HEK293 (cell line): ENCODE measurements around the gene PPIA.

Experiments used
- KLF9 ChIP-seq: fragments of 450-650 bp; formaldehyde crosslinking; IDR thresholded peaks from 2 replicates; pipeline ENCODE4 v1.5.1; 2016; ENCODE audit warnings: missing biosample characterization, missing genetic modification characterization, low read depth
- SALL2 ChIP-seq: fragments of 450-650 bp; formaldehyde crosslinking; IDR thresholded peaks from 2 replicates; pipeline ENCODE4 v1.5.0; 2017; ENCODE audit warnings: missing biosample characterization, mild to moderate bottlenecking, missing genetic modification characterization, borderline replicate concordance
- ZNF121 ChIP-seq: fragments of 450-650 bp; formaldehyde crosslinking; IDR thresholded peaks from 2 replicates; pipeline ENCODE4 v1.5.1; 2016; ENCODE audit warnings: missing biosample characterization, missing genetic modification characterization
- ZNF146 ChIP-seq: fragments of 450-650 bp; formaldehyde crosslinking; IDR thresholded peaks from 2 replicates; pipeline ENCODE4 v1.5.1; 2016; ENCODE audit warnings: missing biosample characterization, missing genetic modification characterization
- ZNF169 ChIP-seq: fragments of 450-650 bp; formaldehyde crosslinking; IDR thresholded peaks from 2 replicates; pipeline ENCODE4 v1.5.1; 2016; ENCODE audit warnings: missing biosample characterization, missing genetic modification characterization
- ZNF175 ChIP-seq: fragments of 450-650 bp; formaldehyde crosslinking; IDR thresholded peaks from 2 replicates; pipeline ENCODE4 v1.5.1; 2016; ENCODE audit warnings: missing biosample characterization, missing genetic modification characterization
- ZNF280C ChIP-seq: fragments of 450-650 bp; formaldehyde crosslinking; IDR thresholded peaks from 2 replicates; pipeline ENCODE4 v1.5.1; 2016; ENCODE audit warnings: missing biosample characterization, missing genetic modification characterization
- ZNF292 ChIP-seq: fragments of 450-650 bp; formaldehyde crosslinking; IDR thresholded peaks from 2 replicates; pipeline ENCODE4 v1.5.1; 2016; ENCODE audit warnings: low read depth, missing biosample characterization, missing genetic modification characterization, borderline replicate concordance
- ZNF302 ChIP-seq: fragments of 450-650 bp; formaldehyde crosslinking; IDR thresholded peaks from 2 replicates; pipeline ENCODE4 v1.5.1; 2016; ENCODE audit warnings: missing biosample characterization, missing genetic modification characterization, low read depth
- ZNF335 ChIP-seq: fragments of 450-650 bp; formaldehyde crosslinking; conservative IDR thresholded peaks from 2 replicates; pipeline ENCODE4 v1.5.1; 2016; ENCODE audit warnings: missing biosample characterization, missing genetic modification characterization
- ZNF37A ChIP-seq: fragments of 450-650 bp; IDR thresholded peaks from 2 replicates; pipeline ENCODE4 v1.5.1; 2018; ENCODE audit warnings: missing biosample characterization, missing genetic modification characterization
- ZNF404 ChIP-seq: fragments of 450-650 bp; formaldehyde crosslinking; IDR thresholded peaks from 2 replicates; pipeline ENCODE4 v1.5.1; 2017; ENCODE audit warnings: missing biosample characterization, missing genetic modification characterization
- ZNF514 ChIP-seq: fragments of 450-650 bp; formaldehyde crosslinking; IDR thresholded peaks from 2 replicates; pipeline ENCODE4 v1.5.1; 2016; ENCODE audit warnings: missing biosample characterization, missing genetic modification characterization
- ZNF830 ChIP-seq: fragments of 450-650 bp; IDR thresholded peaks from 2 replicates; pipeline ENCODE4 v1.5.0; 2018; ENCODE audit warnings: missing biosample characterization, missing genetic modification characterization, low read depth, mild to moderate bottlenecking, moderate library complexity
- ZSCAN23 ChIP-seq: fragments of 450-650 bp; formaldehyde crosslinking; IDR thresholded peaks from 2 replicates; pipeline ENCODE4 v1.5.1; 2016; ENCODE audit warnings: missing biosample characterization, missing genetic modification characterization
- TF ChIP-seq, protein P1 (sequence below): fragments of 450-650 bp; formaldehyde crosslinking; IDR thresholded peaks from 2 replicates; pipeline ENCODE4 v1.5.1; 2017; ENCODE audit warnings: missing biosample characterization, mild to moderate bottlenecking, missing genetic modification characterization, moderate library complexity
- TF ChIP-seq, protein P2 (sequence below): fragments of 450-650 bp; formaldehyde crosslinking; IDR thresholded peaks from 2 replicates; pipeline ENCODE4 v1.5.0; 2017; ENCODE audit warnings: missing biosample characterization, missing genetic modification characterization, borderline replicate concordance
- TF ChIP-seq, protein P3 (sequence below): fragments of 450-650 bp; formaldehyde crosslinking; conservative IDR thresholded peaks from 2 replicates; pipeline ENCODE4 v1.5.1; 2016; ENCODE audit warnings: low read depth, missing biosample characterization, missing genetic modification characterization
- TF ChIP-seq, protein P4 (sequence below): fragments of 450-650 bp; formaldehyde crosslinking; IDR thresholded peaks from 2 replicates; pipeline ENCODE4 v1.5.1; 2016; ENCODE audit warnings: missing biosample characterization, missing genetic modification characterization, borderline replicate concordance
- TF ChIP-seq, protein P5 (sequence below): fragments of 450-650 bp; formaldehyde crosslinking; IDR thresholded peaks from 2 replicates; pipeline ENCODE4 v1.5.1; 2016; ENCODE audit warnings: missing biosample characterization, missing genetic modification characterization

The PPIA gene

GRCh38 chr7:44847920-44848634, 51.6 kb downstream of the PPIA start, which contains the start of gene H2AZ2 (continued):
- TF ChIP-seq, protein P1, sequence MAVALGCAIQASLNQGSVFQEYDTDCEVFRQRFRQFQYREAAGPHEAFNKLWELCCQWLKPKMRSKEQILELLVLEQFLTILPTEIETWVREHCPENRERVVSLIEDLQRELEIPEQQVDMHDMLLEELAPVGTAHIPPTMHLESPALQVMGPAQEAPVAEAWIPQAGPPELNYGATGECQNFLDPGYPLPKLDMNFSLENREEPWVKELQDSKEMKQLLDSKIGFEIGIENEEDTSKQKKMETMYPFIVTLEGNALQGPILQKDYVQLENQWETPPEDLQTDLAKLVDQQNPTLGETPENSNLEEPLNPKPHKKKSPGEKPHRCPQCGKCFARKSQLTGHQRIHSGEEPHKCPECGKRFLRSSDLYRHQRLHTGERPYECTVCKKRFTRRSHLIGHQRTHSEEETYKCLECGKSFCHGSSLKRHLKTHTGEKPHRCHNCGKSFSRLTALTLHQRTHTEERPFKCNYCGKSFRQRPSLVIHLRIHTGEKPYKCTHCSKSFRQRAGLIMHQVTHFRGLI (tag by site-specific recombination): peak; percentile 68; the same call in 1 of the 2 replicates
- TF ChIP-seq ZNF404 (tag by site-specific recombination): no peak
- TF ChIP-seq ZNF175 (tag by site-specific recombination): no peak
- no peak for TF ChIP-seq ZNF830 (tag by site-specific recombination)
- TF ChIP-seq ZNF37A: no peak; the same call in 1 of the 2 replicates
- no peak for TF ChIP-seq ZNF280C (tag by site-specific recombination)
- no peak for TF ChIP-seq SALL2
- peak; percentile 90 for TF ChIP-seq KLF9 (tag by site-specific recombination)
- peak; percentile 82 for TF ChIP-seq ZNF335 (tag by site-specific recombination)
- no peak for TF ChIP-seq ZNF169 (tag by site-specific recombination)
- no peak for TF ChIP-seq ZNF514 (tag by site-specific recombination)
- TF ChIP-seq ZNF292: no peak
- TF ChIP-seq, protein P2, sequence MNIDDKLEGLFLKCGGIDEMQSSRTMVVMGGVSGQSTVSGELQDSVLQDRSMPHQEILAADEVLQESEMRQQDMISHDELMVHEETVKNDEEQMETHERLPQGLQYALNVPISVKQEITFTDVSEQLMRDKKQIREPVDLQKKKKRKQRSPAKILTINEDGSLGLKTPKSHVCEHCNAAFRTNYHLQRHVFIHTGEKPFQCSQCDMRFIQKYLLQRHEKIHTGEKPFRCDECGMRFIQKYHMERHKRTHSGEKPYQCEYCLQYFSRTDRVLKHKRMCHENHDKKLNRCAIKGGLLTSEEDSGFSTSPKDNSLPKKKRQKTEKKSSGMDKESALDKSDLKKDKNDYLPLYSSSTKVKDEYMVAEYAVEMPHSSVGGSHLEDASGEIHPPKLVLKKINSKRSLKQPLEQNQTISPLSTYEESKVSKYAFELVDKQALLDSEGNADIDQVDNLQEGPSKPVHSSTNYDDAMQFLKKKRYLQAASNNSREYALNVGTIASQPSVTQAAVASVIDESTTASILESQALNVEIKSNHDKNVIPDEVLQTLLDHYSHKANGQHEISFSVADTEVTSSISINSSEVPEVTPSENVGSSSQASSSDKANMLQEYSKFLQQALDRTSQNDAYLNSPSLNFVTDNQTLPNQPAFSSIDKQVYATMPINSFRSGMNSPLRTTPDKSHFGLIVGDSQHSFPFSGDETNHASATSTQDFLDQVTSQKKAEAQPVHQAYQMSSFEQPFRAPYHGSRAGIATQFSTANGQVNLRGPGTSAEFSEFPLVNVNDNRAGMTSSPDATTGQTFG (tag by site-specific recombination): no peak
- TF ChIP-seq, protein P3, sequence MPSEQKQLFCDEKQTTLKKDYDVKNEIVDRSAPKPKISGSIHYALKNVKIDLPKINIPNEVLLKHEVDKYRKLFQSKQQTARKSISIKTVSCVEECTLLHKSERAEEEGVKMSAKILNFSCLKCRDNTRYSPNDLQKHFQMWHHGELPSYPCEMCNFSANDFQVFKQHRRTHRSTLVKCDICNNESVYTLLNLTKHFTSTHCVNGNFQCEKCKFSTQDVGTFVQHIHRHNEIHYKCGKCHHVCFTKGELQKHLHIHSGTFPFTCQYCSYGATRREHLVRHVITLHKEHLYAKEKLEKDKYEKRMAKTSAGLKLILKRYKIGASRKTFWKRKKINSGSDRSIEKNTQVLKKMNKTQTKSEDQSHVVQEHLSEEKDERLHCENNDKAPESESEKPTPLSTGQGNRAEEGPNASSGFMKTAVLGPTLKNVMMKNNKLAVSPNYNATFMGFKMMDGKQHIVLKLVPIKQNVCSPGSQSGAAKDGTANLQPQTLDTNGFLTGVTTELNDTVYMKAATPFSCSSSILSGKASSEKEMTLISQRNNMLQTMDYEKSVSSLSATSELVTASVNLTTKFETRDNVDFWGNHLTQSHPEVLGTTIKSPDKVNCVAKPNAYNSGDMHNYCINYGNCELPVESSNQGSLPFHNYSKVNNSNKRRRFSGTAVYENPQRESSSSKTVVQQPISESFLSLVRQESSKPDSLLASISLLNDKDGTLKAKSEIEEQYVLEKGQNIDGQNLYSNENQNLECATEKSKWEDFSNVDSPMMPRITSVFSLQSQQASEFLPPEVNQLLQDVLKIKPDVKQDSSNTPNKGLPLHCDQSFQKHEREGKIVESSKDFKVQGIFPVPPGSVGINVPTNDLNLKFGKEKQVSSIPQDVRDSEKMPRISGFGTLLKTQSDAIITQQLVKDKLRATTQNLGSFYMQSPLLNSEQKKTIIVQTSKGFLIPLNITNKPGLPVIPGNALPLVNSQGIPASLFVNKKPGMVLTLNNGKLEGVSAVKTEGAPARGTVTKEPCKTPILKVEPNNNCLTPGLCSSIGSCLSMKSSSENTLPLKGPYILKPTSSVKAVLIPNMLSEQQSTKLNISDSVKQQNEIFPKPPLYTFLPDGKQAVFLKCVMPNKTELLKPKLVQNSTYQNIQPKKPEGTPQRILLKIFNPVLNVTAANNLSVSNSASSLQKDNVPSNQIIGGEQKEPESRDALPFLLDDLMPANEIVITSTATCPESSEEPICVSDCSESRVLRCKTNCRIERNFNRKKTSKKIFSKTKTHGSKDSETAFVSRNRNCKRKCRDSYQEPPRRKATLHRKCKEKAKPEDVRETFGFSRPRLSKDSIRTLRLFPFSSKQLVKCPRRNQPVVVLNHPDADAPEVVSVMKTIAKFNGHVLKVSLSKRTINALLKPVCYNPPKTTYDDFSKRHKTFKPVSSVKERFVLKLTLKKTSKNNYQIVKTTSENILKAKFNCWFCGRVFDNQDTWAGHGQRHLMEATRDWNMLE: no peak
- no peak for TF ChIP-seq ZSCAN23 (tag by site-specific recombination)
- TF ChIP-seq, protein P4, sequence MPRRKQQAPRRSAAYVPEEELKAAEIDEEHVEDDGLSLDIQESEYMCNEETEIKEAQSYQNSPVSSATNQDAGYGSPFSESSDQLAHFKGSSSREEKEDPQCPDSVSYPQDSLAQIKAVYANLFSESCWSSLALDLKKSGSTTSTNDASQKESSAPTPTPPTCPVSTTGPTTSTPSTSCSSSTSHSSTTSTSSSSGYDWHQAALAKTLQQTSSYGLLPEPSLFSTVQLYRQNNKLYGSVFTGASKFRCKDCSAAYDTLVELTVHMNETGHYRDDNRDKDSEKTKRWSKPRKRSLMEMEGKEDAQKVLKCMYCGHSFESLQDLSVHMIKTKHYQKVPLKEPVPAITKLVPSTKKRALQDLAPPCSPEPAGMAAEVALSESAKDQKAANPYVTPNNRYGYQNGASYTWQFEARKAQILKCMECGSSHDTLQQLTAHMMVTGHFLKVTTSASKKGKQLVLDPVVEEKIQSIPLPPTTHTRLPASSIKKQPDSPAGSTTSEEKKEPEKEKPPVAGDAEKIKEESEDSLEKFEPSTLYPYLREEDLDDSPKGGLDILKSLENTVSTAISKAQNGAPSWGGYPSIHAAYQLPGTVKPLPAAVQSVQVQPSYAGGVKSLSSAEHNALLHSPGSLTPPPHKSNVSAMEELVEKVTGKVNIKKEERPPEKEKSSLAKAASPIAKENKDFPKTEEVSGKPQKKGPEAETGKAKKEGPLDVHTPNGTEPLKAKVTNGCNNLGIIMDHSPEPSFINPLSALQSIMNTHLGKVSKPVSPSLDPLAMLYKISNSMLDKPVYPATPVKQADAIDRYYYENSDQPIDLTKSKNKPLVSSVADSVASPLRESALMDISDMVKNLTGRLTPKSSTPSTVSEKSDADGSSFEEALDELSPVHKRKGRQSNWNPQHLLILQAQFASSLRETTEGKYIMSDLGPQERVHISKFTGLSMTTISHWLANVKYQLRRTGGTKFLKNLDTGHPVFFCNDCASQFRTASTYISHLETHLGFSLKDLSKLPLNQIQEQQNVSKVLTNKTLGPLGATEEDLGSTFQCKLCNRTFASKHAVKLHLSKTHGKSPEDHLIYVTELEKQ (tag by site-specific recombination): no peak
- TF ChIP-seq ZNF146: no peak
- TF ChIP-seq, protein P5, sequence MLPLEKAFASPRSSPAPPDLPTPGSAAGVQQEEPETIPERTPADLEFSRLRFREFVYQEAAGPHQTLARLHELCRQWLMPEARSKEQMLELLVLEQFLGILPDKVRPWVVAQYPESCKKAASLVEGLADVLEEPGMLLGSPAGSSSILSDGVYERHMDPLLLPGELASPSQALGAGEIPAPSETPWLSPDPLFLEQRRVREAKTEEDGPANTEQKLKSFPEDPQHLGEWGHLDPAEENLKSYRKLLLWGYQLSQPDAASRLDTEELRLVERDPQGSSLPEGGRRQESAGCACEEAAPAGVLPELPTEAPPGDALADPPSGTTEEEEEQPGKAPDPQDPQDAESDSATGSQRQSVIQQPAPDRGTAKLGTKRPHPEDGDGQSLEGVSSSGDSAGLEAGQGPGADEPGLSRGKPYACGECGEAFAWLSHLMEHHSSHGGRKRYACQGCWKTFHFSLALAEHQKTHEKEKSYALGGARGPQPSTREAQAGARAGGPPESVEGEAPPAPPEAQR: no peak
- no peak for TF ChIP-seq ZNF302 (tag by site-specific recombination)
- TF ChIP-seq ZNF121 (tag by site-specific recombination): no peak
